Activated effector memory CD4-positive, alpha-beta T cell treated with Interleukin-2 at 50 U/mL for 16 hours (primary cell): Measurements from ENCODE around the gene NBEAL1.
"Not testable (repeated sequence)": the region's sequence is repeated elsewhere in the genome, so short reads cannot be mapped to it uniquely, and the experiment has no call there.

Experiments used
- DNase-seq: peaks from one replicate; pipeline ENCODE4 v3.0.0-alpha.2; 2020

Gene NBEAL1

DNA sequence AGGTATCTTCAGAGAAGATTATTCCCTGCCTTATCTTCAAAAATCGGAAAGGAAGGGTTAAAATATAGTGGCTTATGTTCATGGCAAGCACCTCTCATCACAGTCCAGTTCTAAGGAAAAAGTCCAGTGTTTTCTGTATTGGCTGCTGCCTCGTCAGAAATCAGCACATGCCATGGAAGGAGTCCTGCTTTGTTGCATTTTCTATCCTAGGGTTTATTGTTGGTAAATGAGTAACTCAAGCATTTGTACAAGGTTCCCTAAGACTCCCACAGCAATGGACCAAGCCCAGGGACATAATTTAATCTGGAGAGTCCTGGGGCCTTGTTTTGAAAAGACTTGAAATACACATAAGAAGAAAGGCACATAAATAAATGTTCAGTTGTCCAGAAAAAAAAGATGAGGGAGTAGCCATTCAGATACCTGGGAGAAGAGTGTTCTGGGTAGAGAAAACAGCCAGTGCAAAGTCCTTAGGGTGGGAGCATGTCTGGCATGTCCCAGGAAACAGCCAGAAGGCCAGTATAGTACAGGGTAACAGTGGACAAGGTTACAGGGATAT lies 26.4 kb downstream of the NBEAL1 start:
- no peak for DNase-seq

DNA sequence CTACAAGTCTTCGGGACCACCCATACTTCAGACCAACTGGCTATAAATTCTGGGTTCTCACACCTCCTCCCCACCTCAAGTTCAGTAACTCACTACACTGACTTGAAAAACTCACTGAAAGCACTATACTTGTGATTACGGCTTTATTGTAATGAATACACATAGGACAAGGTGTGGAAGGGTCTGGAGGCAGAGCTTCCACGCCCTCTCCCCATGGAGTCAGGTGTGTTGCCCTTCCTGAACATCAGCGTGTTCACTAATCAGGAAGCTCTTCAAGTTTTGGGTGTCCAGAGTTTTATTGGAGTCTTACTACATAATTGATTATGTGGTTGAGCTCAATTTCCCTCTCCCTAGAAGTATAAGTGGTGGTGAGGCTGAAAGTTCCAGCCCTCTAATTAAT lies 27.5 kb downstream of the NBEAL1 start:
- no peak for DNase-seq

DNA sequence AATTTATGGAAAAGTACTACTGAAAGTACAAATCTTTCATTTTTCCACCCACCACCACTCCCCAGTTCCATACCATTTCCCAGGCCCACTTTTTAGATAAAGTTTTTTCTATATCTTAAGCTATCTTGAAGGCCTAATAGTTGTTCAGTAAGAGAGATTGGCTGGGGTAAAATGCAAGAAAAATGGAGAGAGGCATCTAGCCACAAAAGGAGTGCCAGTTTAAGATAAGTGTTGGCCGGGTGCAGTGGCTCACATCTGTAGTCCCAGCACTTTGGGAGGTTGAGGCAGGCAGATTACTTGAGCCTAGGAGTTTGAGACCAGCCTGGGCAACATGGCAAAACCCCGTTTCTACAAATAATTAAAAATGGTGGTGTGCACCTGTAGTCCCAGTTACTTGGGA lies 28.6 kb downstream of the NBEAL1 start:
- no peak for DNase-seq

DNA sequence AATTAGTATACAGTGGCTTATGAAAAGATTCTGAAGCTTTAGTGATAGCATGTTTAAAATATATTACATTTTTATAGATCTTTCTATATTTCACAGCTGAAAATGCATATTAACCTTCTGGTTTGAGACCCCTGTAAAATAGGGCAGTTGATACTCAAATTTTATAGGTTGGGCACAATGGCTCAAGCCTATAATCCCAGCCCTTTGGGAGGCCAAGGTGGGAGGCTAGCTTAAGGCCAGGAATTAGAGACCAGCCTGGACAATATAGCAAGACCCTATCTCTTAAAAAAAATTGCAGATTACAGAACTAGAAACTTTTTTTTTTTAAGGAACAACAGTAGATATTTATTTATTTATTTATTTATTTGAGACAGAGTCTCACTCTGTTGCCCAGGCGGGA lies 31.2 kb downstream of the NBEAL1 start:
- no peak for DNase-seq

DNA sequence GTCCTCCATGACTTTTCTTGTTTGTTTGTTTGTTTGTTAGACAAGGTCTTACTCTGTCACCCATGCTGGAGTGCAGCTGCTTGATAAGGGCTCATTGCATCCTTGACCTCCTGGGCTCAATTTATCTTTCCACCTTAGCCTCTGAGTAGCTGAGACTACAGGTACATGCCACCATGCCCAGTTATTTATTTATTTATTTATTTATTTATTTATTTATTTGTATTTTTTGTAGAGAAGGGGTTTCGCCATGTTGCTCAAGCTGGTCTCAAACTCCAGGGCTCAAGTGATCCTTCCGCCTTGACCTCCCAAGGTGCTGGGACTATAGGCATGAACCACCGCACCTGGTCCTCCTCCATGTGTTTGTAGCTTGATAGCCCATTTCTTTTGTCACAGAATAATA lies 37.9 kb downstream of the NBEAL1 start:
- no peak for DNase-seq

DNA sequence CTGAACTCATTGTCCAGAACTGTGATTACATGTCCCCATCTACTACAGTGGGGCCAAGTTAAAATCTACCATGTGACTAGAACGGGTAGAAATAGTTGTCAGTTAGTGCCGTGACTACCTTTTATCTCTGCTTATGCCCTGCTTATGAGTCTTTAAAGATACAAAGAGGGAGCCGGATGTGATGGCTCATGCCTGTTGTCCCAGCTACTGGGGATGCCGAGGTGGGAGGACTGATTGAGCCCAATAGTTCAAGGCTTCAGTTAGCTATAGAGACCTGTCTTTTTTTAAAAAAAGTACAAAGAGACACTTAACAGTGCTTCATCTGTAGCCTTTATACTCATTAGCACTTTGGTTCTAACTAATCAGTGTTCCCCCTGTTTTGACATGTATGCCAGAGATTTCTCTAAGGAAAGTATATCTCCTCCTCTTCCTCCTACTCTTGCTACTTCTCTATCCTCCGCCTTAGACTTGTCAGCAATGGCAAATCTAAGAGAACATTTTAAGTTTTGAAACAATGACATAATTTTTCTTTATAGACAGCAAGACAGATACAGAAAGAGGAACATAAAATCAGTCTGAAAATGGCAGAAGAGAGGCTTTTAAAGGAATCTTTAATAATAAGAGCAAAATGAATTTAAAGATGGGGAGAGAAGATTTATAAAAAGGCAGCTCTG lies 45.0 kb downstream of the NBEAL1 start:
- DNase-seq = no peak

DNA sequence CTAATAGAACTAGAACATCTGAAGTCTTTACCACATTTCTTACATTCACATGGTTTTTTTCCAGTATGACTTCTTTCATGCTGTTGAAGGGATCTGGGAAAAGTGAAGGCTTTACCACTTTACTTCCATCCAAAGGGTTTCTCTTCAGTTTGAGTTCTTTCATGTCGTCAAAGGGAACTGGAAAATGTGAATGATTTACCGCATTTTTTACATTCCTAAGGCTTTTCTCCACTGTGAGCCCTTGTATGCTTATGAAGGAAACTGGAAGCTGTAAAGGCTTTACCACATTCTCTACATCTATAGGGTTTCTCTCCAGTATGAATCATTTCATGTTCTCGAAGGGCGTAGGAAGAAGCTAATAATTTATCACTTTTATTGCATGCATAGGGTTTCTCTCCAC lies 46.7 kb downstream of the NBEAL1 start:
- no peak for DNase-seq

DNA sequence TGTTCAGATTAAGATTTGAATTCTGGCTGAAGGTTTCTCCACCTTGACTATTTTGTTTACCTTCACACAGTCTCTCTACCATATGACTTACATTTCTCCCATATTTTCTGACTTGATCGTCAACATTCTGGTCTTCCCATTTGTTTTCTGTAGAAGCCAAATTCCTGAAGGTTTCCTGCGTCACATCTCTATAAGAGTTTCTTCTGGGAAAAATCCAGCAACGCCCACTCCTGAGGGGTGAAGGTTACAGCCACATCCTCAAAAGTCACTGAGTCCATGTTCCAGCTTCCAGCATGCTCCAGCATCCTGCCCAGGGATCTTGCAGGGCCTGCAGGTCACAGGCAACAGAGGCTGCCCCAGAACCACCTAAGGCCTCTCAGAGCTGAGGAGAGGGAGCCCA lies 47.5 kb downstream of the NBEAL1 start:
- no peak for DNase-seq

DNA sequence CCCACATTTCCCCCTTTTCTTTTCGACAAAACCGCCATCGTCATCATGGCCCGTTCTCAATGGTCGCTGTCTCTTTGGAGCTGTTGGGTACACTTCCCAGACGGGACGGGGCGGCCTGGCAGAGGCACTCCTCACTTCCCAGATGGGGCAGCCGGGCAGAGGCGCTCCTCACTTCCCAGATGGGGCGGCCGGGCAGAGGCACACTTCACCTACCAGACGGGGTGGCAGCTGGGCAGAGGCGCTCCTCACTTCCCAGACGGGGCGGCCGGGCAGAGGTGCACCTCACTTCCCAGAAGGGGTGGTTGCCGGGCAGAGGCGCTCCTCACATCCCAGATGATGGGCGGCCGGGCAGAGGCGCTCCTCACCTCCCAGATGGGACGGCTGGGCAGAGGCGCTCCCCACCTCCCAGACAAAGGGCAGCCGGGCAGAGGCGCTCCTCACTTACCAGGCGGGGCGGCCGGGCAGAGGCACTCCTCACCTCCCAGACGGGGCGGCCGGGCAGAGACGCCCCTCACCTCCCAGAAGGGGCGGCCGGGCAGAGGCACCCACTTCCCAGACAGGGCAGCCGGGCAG lies 51.9 kb downstream of the NBEAL1 start:
- DNase-seq = not testable (repeated sequence)

DNA sequence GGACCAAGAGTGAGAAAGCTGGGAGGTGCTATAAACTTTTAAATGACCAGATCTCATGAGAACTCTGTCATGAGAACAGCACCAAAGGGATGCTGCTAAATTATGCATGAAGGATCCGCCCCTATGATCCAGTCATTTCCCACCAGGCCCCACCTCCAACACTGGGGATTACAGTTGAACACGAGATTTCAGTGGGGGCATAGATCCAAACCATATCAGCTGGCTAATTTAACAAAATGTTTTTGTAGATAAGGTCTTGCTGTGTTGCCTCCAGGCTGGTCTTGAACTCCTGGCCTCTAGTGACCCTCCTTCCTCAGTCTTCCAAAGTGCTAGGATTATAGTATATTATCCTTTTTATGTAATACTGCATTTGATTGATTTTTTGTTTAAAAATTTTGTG lies 56.0 kb downstream of the NBEAL1 start:
- DNase-seq = no peak

DNA sequence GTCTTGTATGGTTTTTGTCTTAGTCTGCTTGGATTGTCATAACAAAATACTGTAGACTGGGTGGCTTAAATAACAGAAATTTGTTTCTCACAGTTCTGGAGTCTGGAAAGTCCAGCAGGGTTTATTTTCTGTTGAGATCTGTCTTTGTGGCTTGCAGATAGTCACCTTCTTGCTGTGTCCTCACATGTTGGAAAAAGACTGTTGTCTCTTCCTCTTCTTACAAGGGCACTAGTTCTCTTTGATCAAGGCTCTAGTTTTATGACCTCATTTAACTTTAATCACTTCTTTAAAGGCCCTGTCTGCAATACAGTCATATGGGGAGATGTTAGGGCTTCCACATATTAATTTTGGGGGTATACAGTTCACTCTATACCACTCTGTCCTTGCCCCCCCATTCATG lies 56.5 kb downstream of the NBEAL1 start:
- DNase-seq = no peak

DNA sequence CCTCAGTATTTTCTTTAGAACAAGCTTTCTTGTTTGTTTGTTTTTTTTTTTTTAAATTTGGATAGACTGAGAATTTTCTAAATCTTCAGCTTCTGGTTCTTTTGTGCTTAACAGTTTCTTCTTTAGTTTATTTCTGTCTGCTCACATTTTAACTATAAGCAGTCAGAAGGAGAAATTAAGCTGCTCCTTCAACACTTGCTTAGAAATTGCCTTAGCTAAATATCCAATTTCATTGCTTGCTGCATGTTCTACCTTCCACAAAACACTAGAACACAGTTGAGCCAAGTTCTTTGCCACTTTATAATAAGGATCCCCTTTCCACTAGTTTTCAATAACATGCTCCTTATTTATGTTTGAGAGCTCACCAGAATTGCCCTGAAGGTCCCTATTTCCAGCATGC lies 57.7 kb downstream of the NBEAL1 start:
- no peak for DNase-seq

DNA sequence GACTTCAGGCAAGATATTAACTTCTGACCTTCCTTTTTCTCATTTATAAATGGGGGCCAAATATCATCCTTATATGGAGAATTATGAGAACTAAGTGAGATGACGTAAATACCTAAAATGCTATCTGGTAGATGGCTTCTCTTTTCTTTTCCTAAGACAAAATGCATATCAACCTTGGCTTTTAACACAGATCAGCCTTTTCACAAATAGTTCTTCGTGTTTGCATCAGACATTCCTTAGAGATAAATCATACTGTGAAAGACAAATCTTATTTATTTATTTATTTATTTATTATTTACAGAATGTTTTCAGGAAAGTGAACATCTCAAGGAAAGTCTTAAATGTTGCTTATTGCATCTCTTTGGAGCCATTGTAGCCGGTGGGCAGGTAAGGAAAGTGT lies 62.8 kb downstream of the NBEAL1 start:
- DNase-seq = no peak

DNA sequence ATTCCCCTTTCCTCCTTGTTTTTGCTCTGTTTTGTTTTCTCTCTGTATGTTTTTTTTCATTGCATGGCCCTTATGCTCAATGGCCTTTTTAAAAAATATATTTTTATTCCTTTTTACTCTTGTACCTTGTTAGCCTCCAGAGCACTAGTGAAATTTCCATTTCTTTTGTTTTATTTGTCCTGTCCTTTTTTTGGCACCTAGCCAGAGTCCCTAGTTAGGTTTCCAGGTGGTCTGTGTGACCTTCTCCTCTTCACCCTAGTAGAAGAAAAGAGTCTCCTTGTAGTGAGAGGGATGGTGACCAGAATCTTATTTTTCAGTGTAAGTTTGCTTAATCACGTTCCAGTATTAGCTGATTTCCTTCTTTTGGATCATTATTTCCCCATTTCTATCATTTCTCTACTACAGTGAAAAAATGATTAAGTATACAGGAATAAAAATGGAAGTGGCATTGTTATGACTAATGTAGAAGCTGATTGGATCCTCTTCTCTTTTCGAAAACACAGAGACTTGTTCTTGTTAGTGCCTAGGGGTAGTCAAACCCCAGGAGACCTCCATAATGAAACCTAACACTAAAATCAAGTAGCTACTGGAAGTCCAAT lies 65.9 kb downstream of the NBEAL1 start:
- no peak for DNase-seq

DNA sequence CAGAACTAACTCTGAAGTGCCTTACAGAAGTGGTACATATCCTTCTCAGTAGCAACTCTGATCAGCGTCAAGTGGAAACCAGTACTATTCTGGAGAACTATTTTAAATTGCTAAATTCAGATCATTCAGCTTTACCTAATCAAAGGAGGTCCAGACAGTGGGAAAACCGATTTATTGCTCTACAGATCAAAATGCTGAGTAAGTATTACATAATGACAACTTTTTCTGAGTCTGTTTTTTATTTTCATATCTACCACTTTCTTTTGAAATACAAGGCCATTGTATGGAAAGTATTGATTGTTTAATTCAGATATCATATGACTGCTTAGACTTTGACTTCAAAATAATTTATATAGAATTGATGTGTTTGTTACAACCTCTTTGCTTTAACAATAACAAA lies 68.7 kb downstream of the NBEAL1 start:
- DNase-seq = no peak

DNA sequence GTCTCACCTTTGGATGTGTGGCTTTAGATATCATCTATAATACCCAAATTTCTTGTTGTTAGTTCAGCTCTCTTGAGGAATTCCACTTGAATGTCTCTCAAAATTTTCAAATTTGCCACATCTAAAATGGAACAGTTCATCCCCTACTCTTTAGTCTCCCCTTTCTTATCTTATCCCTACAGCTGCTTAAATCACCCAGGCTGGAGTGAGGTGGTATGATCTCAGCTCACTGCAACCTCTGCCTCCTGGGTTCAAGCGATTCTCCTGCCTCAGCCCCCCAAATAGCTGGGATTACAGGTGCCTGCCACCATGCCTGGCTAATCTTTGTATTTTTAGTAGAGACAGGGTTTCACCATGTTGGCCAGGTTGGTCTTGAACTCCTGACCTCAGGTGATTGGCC lies 71.7 kb downstream of the NBEAL1 start:
- DNase-seq = not testable (repeated sequence)

DNA sequence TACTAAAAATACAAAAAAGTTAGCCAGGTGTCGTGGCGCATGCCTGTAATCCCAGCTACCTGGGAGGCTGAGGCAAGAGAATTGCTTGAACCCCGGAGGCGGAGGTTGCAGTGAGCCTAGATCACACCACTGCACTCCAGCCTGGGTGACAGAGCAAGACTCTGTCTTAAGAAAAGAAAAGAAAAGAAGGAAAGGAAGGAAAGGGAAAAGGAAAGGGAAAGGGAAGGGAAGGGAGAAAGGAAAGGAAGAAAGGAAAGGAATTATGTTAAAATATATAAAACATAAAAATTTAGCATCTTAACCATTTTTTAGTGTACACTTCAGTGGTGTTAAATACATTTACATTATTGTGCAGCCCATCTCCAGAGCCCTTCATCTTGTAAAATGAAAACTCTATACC lies 76.0 kb downstream of the NBEAL1 start:
- not testable (repeated sequence) for DNase-seq

DNA sequence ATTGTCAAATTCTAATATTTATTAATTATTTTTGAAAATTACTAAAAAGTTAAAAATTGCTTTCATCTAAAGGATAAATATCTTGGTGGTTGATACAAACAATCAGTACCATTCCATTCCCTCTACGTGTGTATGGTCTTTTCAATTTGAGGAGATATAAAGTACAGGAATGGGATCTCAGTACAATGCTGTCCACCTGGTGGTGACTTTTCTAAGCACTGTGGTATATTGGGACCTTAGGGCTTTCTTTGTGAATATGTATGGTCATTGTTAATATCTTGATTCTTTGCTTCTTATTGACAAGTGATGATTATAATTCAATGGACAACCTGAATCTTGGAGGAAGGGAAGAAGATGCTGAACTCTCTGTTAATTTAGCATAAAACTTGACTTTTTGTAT lies 83.1 kb downstream of the NBEAL1 start:
- no peak for DNase-seq

DNA sequence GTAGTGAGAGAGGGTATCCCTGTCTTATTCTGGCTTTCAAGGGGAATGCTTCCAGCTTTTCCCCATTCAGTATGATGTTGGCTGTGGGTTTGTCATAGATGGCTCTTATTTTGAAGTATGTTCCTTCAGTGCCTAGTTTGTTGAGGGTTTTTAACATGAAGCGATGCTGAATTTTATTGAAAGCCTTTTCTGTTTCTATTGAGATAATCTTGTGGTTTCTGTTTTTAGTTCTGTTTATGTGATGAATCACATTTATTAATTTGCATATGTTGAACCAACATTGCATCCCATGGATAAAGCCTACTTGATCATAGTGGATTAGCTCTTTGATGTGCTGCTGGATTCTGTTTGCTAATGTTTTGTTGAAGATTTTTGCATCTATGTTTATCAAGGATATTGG lies 87.7 kb downstream of the NBEAL1 start:
- DNase-seq = not testable (repeated sequence)

DNA sequence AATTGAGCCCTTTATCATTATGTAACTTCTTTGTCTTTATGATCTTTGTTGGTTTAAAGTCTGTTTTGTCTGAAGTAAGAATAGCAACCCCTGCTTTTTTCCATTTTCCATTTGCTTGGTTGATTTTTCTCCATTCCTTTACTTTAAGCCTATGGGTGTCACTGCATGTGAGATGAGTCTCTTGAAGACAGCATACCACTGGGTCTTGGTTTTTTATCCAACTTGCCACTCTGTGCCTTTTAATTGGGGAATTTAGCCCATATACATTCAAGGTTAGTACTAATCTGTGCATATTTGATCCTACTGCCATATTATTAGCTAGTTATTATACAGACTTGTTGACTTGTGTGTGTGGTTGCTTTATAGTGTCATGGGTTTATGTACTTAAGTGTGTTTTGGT lies 89.6 kb downstream of the NBEAL1 start:
- DNase-seq = no peak

DNA sequence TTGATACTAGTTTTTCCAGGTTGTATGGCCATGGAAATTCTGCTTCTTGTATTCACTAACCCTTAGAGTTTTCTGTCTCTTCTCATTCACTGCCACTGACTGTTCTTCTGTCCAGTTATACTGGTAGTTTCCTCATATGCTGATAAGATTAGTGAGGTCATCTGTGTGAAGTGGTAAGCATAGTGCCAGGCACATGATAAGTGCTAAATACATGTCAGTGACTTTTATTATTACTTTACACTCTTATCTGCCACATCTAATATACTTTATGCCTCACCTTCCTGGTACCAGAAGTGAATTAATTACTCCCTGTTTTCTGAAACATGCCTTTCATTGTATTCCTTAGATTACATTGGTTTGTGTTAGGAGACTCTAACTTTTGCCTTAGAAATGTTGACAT lies 91.3 kb downstream of the NBEAL1 start:
- no peak for DNase-seq

DNA sequence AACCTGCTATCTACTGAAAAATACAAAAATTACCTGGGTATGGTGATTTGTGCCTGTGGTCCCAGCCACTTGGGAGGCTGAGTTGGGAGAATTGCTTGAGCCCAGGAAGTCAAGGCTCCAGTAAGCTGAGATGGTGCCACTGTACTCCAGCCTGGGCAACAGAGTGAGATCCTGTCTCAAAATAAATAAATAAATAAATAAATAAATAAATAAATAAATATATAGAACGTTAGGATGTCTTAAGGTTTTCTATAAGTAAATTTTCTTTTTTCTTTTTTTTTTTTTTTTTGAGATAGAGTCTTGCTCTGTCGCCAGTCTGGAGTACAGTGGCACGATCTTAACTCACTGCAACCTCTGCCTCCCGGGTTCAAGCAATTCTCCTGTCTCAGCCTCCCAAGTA lies 95.8 kb downstream of the NBEAL1 start:
- not testable (repeated sequence) for DNase-seq

DNA sequence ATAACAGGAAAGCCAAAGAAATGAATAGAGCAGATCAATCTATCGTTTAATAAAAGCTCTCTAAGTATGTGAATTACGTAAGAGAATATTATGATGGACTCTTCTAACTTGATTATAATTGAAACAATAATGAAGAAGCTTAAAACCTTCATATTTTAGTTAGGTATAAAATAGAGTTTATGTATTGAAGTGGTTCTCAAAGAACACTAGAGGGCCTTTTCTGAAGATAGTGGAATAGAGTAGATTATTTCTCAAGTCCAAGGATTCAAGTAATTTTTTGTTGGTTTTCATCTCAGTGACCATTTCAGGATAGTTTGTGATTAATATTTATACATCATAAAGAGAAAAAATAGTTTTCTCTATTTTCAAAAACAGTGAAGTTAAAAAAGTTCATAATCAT lies 97.7 kb downstream of the NBEAL1 start:
- no peak for DNase-seq

DNA sequence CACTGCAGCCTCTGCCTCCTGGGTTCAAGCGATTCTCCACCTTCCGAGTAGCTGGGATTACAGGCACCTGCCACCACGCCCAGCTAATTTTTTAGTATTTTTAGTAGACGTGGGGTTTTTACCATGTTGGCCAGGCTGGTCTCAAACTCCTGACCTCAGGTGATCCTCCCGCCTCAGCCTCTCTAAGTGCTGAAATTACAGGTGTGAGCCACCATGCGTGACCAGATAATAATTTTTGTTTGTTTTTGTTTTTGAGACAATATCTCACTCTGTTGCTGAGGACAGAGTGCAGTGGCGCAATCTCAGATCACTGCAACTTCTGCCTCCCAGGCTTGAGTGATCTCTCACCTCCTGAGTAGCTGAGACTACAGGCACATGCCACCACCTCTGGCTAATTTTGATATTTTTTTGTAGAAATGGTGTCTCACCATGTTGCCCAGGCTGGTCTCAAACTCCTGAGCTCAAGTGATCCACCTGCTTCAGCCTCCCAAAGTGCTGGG lies 100.6 kb downstream of the NBEAL1 start:
- not testable (repeated sequence) for DNase-seq
